ENCODE data around the gene NKAIN1.
"Not testable (repeated sequence)": the region's sequence is repeated elsewhere in the genome, so short reads cannot be mapped to it uniquely, and the experiment has no call there.

NKAIN1 gene

DNA sequence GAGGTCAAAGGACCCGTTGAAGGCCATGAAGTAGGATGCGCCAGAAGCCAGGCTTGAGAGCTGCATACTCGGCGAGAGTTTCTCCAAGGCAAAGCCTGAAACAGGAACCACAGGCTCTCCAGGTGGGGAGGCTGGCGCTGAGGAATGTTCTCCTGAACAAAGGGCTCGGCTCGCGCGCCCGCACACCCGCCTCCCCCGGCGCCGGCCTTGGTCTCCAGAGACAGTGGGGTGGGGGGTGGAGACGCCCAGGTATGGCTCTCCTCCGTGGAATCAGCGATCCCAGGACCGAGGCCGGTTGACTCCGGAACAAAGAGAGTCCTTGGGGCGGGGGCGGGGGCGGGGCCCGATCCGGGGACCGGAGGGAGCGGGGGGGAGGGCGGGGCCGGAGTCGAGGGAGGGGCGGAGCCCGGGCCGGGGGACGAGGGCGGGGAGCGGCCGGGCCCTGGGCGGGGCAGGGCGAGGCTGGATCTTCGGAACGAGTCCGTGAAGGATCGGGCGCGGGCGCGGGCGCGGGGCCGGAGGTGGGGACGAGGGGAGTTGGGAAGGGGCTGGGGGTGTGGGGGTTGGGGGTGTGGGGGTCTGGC, 85.0 kb downstream of the NKAIN1 start:
- FAIRE-seq: no peak
- peak; percentile 95 for DNase-seq (ENCODE audit: low spot score)

DNA sequence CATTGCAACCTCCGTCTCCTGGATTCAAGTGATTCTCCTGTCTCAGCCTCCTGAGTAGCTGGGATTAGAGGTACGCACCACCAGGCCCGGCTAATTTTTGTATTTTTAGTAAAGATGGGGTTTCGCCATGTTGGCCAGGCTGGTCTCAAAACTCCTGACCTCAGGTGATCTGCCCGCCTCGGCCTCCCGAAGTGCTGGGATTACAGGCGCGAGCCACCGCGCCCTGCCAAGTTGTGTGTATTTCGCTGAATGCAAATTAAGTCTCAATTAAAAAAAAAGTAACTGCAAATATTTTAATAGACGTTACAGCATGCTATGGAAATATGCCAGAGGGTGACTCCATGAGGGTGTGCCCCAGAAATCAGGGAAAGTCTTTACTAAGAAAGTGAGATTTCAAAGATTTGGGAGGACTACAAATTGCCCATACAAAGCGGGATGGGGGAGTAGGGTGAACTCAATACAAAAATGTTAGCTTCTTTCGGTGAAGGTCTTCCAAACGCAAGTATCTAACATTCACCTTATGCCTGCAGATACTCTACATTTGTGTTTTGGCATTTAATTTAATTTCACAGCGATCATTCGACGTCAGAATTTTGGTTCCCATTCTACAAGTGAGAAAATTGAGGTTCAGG, 85.6 kb downstream of the NKAIN1 start:
- no peak for FAIRE-seq

DNA sequence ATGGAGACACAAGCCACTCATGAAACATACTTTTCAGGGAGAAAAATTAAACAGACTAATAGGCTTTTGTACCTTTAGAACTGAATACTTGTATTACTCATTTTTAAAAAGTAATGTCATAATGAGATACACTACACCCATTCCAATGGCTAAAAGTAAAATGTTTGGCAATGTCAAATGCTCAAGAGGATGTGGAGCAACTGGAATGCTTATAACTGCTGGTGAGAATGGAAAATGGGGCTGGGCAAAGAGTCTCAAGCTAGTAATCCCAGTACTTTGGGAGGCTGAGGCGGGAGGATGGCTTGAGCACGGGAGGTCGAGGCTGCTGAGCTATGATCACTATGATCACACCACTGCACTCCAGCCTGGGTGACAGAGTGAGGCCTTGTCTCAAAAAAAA, 86.3 kb downstream of the NKAIN1 start:
- FAIRE-seq (peak; percentile 30), DNase-seq (ENCODE audit: low spot score) (no peak)

More for the DNA sequence above, 85.6 kb downstream of the NKAIN1 start:
- no peak for DNase-seq (ENCODE audit: low spot score)

DNA sequence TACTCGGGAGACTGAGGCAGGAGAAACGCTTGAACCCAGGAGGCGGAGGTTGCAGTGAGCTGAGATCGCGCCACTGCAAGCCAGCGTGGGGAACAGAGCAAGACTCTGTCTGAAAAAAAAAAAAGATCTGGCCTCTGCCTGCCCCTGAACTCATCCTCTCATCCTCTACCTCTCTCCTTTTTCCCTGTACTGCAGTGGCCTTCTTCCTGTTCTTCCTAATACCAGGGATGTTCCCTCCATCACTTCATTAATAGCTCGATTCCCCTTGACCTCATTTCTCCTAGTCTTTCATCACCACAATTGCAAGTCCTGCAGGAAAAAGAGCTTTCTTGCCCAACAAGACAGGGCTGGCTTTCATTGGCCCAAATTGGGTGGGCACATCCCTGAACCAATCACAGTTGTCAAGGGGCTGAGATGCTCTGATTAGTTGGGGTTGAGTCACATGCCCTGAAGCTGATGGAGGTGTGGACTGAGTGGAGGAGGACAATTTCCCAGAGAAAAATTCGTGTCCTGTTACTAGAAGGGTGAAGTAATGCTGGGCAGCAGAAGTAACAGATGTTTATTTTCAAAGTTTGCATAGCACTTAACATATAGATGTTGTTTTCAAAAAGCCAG, 87.4 kb downstream of the NKAIN1 start:
- no peak for DNase-seq (ENCODE audit: low spot score)
- FAIRE-seq: no peak

DNA sequence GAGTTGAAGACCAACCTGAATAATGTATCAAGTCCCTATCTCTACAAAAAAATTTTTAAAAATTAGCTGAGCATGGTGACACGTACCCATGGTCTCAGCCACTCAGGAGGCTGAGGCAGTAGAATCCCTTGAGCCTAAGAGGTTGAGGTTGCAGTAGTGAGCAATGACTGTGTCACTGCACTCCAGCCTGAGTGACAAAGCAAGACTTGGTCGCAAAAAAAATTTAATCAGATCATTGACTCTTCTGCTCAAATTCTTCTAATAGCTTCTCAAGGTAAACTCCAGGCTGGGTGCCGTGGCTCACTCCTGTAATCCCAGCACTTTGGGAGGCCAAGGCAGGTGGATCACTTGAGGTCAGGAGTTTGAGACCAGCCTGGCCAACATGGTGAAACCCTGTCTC, 88.3 kb downstream of the NKAIN1 start:
- FAIRE-seq (no peak), DNase-seq (ENCODE audit: low spot score) (no peak)

DNA sequence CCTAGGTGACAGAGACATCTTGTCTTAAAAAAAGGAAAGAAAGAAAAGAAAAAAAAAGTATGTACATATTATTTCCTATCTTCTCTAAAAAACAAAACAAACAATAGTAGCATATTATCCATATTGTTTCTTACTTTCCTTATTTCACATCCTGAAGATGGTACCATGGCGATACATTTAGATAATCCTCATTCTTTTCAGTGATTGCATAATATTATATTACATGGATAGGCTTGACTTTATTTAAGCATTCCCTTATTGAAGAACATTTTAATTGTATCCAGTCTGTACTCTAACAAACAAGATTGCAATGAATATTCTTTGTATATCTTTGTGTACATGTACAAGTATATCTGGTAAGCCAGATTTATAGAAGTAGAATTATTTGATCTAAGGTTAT, 91.3 kb downstream of the NKAIN1 start:
- no peak for FAIRE-seq
- DNase-seq (ENCODE audit: low spot score): no peak

DNA sequence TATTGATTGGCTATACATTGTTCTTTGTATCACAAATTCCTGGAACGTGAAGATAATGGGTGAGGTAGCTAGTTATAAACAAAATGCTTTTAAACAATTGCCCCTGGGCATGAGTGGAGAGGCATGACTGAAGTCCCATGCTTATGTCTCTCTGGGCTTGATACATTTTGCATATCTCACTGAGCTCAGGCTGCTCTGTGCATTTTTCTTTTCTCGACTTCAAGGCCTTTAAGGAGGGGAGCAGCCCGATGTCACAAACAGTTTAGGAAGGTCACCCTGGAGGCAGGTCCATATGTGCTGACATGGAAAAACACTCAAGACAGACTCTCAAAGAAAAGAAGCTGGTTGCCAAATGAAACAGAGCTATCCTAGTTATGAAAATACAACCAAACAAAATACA, 94.0 kb downstream of the NKAIN1 start:
- FAIRE-seq (no peak), DNase-seq (ENCODE audit: low spot score) (no peak)

DNA sequence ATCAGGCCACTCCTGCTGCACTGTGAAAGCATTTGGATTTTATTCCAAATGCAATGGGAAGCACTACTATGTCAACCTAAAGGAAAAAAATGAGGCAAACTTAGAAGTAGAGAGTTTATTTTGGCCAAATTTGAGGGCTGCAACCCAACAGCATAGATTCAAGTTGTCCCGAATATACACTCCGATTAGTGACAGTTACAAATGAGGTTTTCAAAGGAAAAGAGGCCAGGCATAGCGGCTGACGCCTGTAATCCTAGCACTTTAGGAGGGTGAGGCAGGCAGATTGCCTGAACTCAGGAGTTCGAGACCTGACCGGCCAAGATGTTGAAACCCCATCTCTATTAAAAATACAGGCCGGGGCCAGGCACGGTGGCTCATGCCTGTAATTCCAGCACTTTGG, 95.2 kb downstream of the NKAIN1 start:
- DNase-seq (ENCODE audit: low spot score) (no peak), FAIRE-seq (no peak)

DNA sequence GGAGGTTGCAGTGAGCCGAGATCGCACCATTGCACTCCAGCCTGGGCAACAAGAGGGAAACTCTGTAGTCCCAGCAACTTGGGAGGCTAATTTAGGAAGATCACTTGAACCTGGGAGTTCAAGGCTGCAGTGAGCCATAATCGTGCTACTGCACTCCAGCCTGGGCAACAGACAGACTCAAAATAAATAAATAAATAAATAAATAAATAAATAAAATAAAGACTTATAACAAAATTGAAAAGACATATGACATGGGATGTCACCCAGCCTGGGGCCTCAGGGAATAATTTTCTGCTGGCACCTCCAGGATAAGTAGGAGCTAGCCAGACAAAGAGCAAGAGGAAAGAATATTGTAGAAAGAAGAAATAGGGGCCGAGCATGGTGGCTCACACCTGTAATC, 96.2 kb downstream of the NKAIN1 start:
- FAIRE-seq (no peak), DNase-seq (ENCODE audit: low spot score) (no peak)

DNA sequence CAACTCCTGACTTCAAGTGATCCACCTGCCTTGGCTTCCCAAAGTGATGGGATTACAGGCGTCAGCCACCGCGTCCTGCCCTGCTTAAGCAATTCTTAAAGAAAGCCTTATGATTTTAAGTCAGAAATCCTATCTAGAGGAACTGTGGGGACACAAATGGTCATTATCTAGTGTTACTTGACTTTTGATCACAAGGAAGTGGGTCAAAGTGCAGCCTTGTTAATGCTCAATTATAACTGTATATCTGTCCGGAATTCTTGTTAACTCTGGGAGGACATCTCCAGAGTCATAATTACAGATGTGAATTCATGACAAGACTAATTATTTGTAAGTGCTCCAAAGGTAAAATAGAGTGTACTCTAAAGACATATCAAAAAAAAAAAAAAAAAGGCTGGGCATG, 97.3 kb downstream of the NKAIN1 start:
- no peak for DNase-seq (ENCODE audit: low spot score)
- FAIRE-seq: no peak

DNA sequence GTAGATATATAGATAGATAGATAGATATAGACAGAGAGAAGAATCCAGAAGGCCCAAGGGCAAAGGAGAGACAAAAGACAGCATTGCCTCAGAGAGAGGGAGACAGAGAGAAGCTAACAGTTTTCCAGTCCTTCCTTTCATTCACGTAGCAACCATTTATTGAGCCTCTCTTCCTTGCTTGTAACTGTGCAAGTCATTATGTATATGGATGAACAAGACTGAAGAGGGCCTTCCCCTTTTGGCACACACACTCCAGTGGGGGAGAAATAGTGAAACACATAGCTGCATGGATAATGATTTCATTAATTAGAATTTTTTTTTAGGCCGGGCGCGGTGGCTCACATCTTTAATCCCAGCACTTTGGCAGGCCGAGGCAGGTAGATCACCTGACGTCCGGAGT, 99.4 kb downstream of the NKAIN1 start:
- FAIRE-seq (no peak), DNase-seq (ENCODE audit: low spot score) (no peak)

DNA sequence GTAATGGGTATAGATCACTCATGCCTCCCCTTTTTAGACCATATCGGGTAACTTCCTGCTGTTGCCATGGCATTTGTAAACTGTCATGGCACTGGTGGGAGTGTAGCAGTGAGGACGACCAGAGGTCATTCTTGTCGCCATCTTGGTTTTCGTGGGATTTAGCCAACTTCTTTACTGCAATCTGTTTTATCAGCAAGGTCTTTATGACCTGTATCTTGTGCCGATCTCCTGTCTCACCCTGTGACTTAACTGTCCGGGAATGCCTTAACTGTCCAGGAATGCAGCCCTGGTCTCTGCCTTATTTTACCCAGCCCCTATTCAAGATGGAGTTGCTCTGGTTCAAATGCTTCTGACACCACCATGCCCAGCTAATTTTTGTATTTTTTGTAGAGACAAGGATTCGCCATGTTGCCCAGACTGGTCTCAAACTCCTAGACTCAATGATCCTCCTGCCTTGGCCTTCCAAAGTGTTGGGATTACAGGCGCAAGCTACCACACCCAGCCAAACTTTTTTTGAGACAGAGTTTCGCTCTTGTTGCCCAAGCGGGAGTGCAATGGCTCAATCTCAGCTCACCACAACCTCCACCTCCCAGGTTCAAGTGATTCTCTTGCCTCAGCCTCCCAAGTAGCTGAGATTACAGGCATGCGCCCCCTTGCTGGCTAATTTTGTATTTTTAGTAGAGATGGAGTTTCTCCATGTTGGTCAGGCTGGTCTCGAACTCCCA, 100.7 kb downstream of the NKAIN1 start:
- FAIRE-seq; DNase-seq (ENCODE audit: low spot score): not testable (repeated sequence)

DNA sequence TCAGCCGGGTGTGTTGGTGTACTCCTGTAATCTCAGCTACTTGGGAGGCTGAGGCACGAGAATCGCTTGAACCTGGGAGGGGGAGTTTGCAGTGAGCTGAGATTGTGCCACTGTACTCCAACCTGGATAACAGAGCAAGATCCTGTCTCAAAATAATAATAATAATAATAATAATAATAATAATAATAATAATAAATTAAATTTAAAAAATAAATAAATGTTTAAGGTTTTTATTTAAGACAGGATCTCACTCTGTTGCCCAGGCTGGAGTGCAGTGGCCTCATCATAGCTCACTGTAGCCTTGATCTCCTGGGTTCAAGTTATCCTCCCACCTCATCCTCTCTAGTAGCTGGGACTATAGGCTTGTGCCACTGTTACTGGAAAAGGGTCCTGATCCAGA, 101.8 kb downstream of the NKAIN1 start:
- DNase-seq (ENCODE audit: low spot score); FAIRE-seq: not testable (repeated sequence)

DNA sequence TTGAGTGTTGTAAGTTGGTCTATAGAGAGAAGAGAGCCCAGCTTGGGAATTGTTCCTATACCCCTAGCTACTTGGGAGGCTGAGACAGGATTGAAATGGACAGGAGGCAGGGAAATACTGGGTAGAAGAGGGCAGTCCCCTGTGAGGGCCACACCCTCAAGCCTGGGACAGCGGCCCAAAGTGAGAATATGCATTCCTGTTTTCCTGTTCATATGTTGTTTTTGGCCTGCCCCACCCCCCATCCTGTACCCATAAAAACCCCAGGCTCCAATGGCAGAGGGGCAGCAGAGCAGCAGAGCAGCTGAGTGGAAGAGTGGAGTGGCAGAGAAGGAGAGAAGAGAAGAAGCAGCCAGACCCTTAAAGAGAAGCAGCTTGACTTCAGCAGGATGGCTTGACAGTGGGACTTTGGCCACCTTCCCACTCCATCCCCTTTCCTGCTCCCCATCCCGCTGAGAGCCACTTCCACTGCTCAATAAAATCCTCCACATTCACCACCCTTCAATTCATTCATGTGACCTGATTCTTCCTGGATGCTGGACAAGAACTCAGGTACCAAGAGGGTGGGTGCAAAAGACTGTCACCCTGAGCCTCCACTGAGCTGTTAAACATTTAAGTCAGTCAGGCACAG, 103.6 kb downstream of the NKAIN1 start:
- DNase-seq (ENCODE audit: low spot score): no peak
- no peak for FAIRE-seq

DNA sequence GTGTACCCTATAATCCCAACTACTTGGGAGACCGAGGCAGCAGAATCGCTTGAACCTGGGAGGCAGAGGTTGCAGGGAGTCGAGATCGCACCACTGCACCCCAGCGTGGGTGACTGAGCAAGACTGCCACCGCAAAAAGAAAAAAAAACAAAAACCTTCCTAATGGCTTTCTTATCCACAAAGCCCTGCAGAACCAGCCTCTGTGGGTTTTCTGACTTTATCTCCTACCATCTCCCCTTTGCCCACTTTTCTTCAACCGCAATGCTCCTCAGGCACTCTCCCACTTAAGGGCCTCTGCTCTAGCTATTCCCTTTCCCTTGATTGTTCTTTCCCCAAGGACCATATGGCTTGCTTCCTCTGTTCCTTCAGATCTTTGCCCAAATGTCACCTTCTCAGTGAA, 106.3 kb downstream of the NKAIN1 start:
- FAIRE-seq: no peak

More for the DNA sequence above, 106.3 kb downstream of the NKAIN1 start:
- no peak for DNase-seq (ENCODE audit: low spot score)

All from urothelium cell line (cell line).